Measurements from ENCODE around the gene APBA2.

Gene APBA2

DNA sequence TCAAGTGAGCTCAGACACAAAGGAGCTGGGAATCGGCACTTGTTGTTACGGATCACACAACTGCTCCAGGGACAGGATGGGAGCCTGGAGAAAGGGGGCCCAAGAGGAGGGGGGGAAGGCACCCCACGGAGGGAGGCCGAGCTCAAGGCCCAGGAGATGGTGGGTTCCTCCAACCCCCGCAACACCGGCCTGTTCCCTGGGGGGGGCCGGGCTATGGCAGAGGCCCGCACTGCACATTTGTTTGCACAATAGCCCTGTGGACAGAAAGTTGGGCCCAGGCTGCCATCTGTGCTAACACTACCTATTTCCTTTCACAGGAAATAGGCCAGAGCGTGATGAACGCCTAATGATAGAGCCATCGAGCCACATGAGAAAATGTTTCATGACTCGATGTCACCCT is 236.7 kb downstream of the APBA2 start:
- Mint-ChIP-seq H3K9me3 (no peaks in the 10 kb centered on the region), H3K27me3 (ENCODE audit: low read depth, poor library complexity) (peaks cover 4% of the 10 kb centered on the region), H3K27ac (peak overlapping the region; percentile 85), H3K4me1 (peaks cover 47% of the 10 kb centered on the region), H3K36me3 (ENCODE audit: low read depth) (no peaks in the 10 kb centered on the region), H3K4me3 (no peak overlapping the region)
- TF ChIP-seq, protein P1, sequence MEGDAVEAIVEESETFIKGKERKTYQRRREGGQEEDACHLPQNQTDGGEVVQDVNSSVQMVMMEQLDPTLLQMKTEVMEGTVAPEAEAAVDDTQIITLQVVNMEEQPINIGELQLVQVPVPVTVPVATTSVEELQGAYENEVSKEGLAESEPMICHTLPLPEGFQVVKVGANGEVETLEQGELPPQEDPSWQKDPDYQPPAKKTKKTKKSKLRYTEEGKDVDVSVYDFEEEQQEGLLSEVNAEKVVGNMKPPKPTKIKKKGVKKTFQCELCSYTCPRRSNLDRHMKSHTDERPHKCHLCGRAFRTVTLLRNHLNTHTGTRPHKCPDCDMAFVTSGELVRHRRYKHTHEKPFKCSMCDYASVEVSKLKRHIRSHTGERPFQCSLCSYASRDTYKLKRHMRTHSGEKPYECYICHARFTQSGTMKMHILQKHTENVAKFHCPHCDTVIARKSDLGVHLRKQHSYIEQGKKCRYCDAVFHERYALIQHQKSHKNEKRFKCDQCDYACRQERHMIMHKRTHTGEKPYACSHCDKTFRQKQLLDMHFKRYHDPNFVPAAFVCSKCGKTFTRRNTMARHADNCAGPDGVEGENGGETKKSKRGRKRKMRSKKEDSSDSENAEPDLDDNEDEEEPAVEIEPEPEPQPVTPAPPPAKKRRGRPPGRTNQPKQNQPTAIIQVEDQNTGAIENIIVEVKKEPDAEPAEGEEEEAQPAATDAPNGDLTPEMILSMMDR (IDR thresholded peaks at IDR 0.05), result no peak
- no peak for DNase-seq

DNA sequence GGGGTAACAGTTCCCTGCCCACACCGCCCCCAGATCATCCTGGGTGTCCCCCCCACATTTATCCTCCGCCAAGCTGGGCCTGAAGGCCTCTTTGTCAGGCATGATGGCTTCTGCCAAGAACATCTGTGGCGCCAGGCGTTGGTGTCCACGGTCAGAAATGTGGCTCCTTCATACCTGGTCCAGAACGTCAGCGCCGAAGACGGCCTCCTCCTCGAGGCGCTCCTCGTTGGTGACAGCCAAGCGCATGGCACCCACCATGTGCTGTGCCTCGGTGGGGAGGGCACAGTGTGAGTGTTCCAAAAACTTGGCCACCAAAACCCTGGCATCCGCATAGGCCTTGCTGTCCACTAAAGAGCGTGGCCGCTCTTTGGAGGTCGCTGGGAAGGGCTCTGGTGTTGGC is 237.4 kb downstream of the APBA2 start:
- Mint-ChIP-seq H3K27ac (no peak overlapping the region), H3K4me3 (no peak overlapping the region), H3K4me1 (peaks cover 49% of the 10 kb centered on the region), H3K36me3 (ENCODE audit: low read depth) (no peaks in the 10 kb centered on the region), H3K9me3 (no peaks in the 10 kb centered on the region), H3K27me3 (ENCODE audit: low read depth, poor library complexity) (peaks cover 4% of the 10 kb centered on the region)
- TF ChIP-seq, protein P1 (IDR thresholded peaks at IDR 0.05), result no peak
- DNase-seq, result no peak

DNA sequence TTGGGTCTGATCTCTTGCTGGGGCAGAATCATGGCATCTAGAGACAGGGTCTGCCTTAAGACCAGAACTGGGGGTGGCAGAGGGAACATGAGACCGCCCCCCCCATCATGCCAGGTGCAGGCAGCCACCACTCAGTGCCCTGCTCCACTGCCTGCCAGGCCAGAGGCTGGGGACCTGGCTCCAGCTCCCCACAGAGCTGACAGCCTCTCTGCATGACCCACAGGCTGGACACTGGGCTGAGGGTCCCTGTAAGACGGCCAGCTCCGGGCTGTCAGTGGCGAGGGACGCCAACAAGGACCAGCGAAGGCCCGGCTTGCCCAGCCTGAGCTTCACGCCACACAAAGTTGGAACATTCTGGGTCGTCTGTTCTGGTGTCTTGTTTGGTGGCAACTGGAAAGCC is 238.2 kb downstream of the APBA2 start:
- Mint-ChIP-seq H3K36me3 (ENCODE audit: low read depth) (no peaks in the 10 kb centered on the region), H3K27me3 (ENCODE audit: low read depth, poor library complexity) (peaks cover 6% of the 10 kb centered on the region), H3K4me1 (peaks cover 54% of the 10 kb centered on the region), H3K4me3 (no peak overlapping the region), H3K27ac (no peak overlapping the region), H3K9me3 (no peaks in the 10 kb centered on the region)
- no peak for DNase-seq
- TF ChIP-seq, protein P1 (IDR thresholded peaks at IDR 0.05), result no peak

DNA sequence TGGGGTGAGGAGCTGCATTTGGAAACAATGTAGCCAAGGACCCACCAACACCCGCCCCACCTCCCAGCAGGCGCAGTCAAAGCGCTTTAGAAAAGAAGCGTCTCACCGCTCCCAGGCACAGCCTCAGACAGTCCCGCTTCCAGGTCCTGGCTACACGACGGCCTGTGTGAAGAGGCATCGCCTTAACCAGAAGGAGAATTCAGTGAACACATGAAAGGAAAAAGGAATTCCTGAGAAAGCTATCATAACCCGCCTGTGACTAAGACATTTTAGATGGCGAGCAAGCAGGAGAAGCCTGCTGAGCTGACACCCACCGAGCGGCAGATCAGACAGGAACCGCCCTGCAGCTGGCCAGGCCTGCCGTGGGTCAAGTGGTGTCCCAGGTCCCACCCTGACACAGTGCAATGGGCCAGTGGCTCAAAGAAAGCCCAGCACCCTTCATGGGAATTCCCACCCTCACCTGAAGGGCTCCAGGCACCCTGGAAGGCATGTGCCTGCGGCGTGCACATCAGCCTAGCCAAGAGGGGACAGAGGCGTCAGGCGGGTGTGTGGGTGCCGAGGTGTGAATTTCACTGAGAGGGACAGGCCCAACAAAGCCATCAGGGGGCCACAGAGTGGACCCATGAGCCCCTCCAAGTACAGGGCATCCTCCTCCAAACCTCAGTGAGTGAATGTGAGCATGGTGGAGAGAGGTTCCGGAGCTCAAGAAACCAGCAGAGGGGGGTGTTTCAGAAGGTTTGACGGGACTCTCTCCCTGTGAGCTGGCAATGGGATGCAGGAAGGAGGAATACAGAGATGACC is 239.0 kb downstream of the APBA2 start:
- Mint-ChIP-seq H3K27ac (no peak overlapping the region), H3K4me3 (no peak overlapping the region), H3K27me3 (ENCODE audit: low read depth, poor library complexity) (peaks cover 10% of the 10 kb centered on the region), H3K9me3 (no peaks in the 10 kb centered on the region), H3K4me1 (peaks cover 57% of the 10 kb centered on the region), H3K36me3 (ENCODE audit: low read depth) (no peaks in the 10 kb centered on the region)
- DNase-seq, result no peak
- TF ChIP-seq, protein P1 (IDR thresholded peaks at IDR 0.05), result no peak

DNA sequence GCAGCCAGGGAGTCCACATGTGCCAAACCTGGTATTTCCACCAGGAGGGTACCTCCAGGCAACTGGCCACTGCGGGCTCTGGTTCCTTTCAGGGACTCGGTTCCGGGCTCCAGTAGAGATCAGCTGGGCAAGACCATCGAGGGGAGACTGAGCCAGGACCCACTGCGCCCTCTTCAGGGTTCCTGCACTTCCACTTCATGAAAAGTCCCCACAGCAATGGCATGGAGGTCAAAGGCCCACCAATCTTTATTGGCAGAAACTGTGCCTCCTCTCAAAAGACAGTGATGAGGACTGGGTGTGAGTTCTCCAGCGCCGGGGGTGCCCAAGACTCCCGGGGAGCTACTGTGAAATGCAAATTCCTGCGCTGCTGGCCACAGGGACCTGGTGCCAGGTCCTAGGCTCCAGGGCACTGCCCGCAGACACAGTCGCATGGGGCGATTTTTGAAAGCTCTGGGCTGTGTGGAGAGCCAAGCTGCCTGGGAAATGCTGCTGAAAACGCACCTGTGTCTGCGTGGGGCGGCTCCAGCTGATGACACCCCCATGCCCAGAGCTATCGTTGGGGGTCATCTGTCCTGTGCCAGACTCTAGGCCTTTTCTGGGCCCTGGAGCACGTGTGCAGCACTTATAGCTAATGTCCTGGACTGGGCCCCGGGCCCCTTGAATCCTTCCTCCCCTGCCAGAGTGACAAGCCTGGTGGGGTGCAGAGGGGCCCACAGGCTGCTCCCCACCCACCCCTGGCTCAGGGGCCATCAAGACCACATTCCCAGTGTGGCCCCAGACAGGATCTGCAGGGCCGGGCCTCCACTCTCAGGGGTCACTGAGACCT is 239.8 kb downstream of the APBA2 start:
- Mint-ChIP-seq H3K27me3 (ENCODE audit: low read depth, poor library complexity) (peaks cover 11% of the 10 kb centered on the region), H3K4me1 (peaks cover 59% of the 10 kb centered on the region), H3K27ac (no peak overlapping the region), H3K4me3 (no peak overlapping the region), H3K9me3 (no peaks in the 10 kb centered on the region), H3K36me3 (ENCODE audit: low read depth) (no peaks in the 10 kb centered on the region)
- no peak for DNase-seq
- TF ChIP-seq, protein P1 (IDR thresholded peaks at IDR 0.05), result no peak
